HUES6 (cell line): ENCODE measurements around the gene GNB3.

Experiments used
- H3K27ac ChIP-seq: 2 replicates; pipeline ENCODE4 v1.7.0; 2013; ENCODE audit warnings: low read depth, mild to moderate bottlenecking, low read length, inconsistent platforms
- H3K27me3 ChIP-seq: 2 replicates; pipeline ENCODE4 v1.6.1; 2013; ENCODE audit warnings: low read length; ENCODE audit not compliant: control insufficient read depth, insufficient read depth
- H3K36me3 ChIP-seq: 2 replicates; pipeline ENCODE4 v1.6.1; 2013; ENCODE audit warnings: low read length; ENCODE audit not compliant: control insufficient read depth, insufficient read depth
- H3K4me1 ChIP-seq: 2 replicates; pipeline ENCODE4 v1.6.1; 2013; ENCODE audit warnings: low read length; ENCODE audit not compliant: control insufficient read depth, insufficient read depth
- H3K4me3 ChIP-seq: 2 replicates; pipeline ENCODE4 v1.5.1; 2013; ENCODE audit warnings: low read depth, low read length
- H3K9ac ChIP-seq: one replicate; pipeline ENCODE4 v1.6.1; 2013; ENCODE audit warnings: mild to moderate bottlenecking, low read length
- H3K9me3 ChIP-seq: 2 replicates; pipeline ENCODE4 v1.6.1; 2013; ENCODE audit warnings: low read depth, low read length; ENCODE audit not compliant: control insufficient read depth, insufficient read depth

GNB3 gene

GRCh38 chr12:6830286-6830890 lies 10.3 kb upstream of the GNB3 start:
- H3K27me3 ChIP-seq = peaks cover 11% of the 10 kb centered on the region
- peaks cover 44% of the 10 kb centered on the region for H3K36me3 ChIP-seq
- H3K4me3 ChIP-seq = peak overlapping the region; percentile 98

GRCh38 chr12:6830999-6831398 lies 9.7 kb upstream of the GNB3 start:
- H3K36me3 ChIP-seq = peaks cover 44% of the 10 kb centered on the region
- H3K4me3 ChIP-seq = no peak overlapping the region
- H3K9ac ChIP-seq = no peak overlapping the region
- H3K9me3 ChIP-seq = no peaks in the 10 kb centered on the region
- H3K27me3 ChIP-seq = peaks cover 7% of the 10 kb centered on the region; the same call in 1 of the 2 replicates
- peaks cover 20% of the 10 kb centered on the region for H3K4me1 ChIP-seq
- H3K27ac ChIP-seq = no peak overlapping the region

More at GRCh38 chr12:6830286-6830890, 10.3 kb upstream of the GNB3 start:
- no peak overlapping the region for H3K9ac ChIP-seq
- peaks cover 24% of the 10 kb centered on the region for H3K4me1 ChIP-seq
- no peaks in the 10 kb centered on the region for H3K9me3 ChIP-seq
- no peak overlapping the region for H3K27ac ChIP-seq

- Histone ChIP-seq H3K36me3 (peaks cover 49% of the 10 kb centered on the region), H3K27ac (no peak overlapping the region), H3K9ac (no peak overlapping the region), H3K27me3 (peaks cover 2% of the 10 kb centered on the region; the same call in 1 of the 2 replicates), H3K4me1 (peaks cover 15% of the 10 kb centered on the region), H3K4me3 (no peak overlapping the region), H3K9me3 (no peaks in the 10 kb centered on the region)
These were observed 9.2 kb upstream of the GNB3 start for GRCh38 chr12:6831450-6831995.

GRCh38 chr12:6832125-6832524 lies 8.6 kb upstream of the GNB3 start:
- H3K4me1 ChIP-seq = peaks cover 9% of the 10 kb centered on the region
- no peak overlapping the region for H3K9ac ChIP-seq
- H3K4me3 ChIP-seq = no peak overlapping the region
- no peaks in the 10 kb centered on the region for H3K9me3 ChIP-seq
- no peaks in the 10 kb centered on the region for H3K27me3 ChIP-seq
- no peak overlapping the region for H3K27ac ChIP-seq
- H3K36me3 ChIP-seq = peaks cover 55% of the 10 kb centered on the region

GRCh38 chr12:6833189-6833890 lies 7.4 kb upstream of the GNB3 start:
- H3K4me1 ChIP-seq = peaks cover 6% of the 10 kb centered on the region
- no peaks in the 10 kb centered on the region for H3K27me3 ChIP-seq
- no peak overlapping the region for H3K27ac ChIP-seq
- H3K9me3 ChIP-seq = no peaks in the 10 kb centered on the region
- H3K9ac ChIP-seq = no peak overlapping the region
- no peak overlapping the region for H3K4me3 ChIP-seq
- H3K36me3 ChIP-seq = peaks cover 67% of the 10 kb centered on the region

- Histone ChIP-seq H3K36me3 (peaks cover 76% of the 10 kb centered on the region), H3K4me1 (peaks cover 6% of the 10 kb centered on the region), H3K4me3 (no peak overlapping the region), H3K9ac (no peak overlapping the region), H3K27ac (no peak overlapping the region), H3K9me3 (no peaks in the 10 kb centered on the region), H3K27me3 (no peaks in the 10 kb centered on the region)
These were observed 6.5 kb upstream of the GNB3 start for GRCh38 chr12:6834254-6834653.

GRCh38 chr12:6834873-6835272 lies 5.9 kb upstream of the GNB3 start:
- H3K36me3 ChIP-seq = peaks cover 81% of the 10 kb centered on the region
- peaks cover 3% of the 10 kb centered on the region for H3K4me1 ChIP-seq
- no peak overlapping the region for H3K4me3 ChIP-seq
- H3K27me3 ChIP-seq = no peaks in the 10 kb centered on the region
- H3K27ac ChIP-seq = no peak overlapping the region
- H3K9ac ChIP-seq = no peak overlapping the region
- no peaks in the 10 kb centered on the region for H3K9me3 ChIP-seq

- peaks cover 64% of the 10 kb centered on the region for H3K36me3 ChIP-seq
- no peaks in the 10 kb centered on the region for H3K27me3 ChIP-seq
- H3K27ac ChIP-seq = no peak overlapping the region
- H3K9me3 ChIP-seq = no peaks in the 10 kb centered on the region
- H3K4me3 ChIP-seq = no peak overlapping the region
- no peak overlapping the region for H3K9ac ChIP-seq
- H3K4me1 ChIP-seq = no peaks in the 10 kb centered on the region
These were observed 3.9 kb upstream of the GNB3 start for GRCh38 chr12:6836851-6837250.

- Histone ChIP-seq H3K9ac (no peak overlapping the region), H3K36me3 (peaks cover 64% of the 10 kb centered on the region), H3K4me3 (no peak overlapping the region), H3K9me3 (no peaks in the 10 kb centered on the region), H3K27me3 (no peaks in the 10 kb centered on the region), H3K27ac (no peak overlapping the region), H3K4me1 (no peaks in the 10 kb centered on the region)
These were observed 3.2 kb upstream of the GNB3 start for GRCh38 chr12:6837370-6838060.

- no peaks in the 10 kb centered on the region for H3K9me3 ChIP-seq
- no peaks in the 10 kb centered on the region for H3K27me3 ChIP-seq
- H3K9ac ChIP-seq = peak overlapping the region; percentile 20
- peaks cover 68% of the 10 kb centered on the region for H3K36me3 ChIP-seq
- no peak overlapping the region for H3K27ac ChIP-seq
- no peak overlapping the region for H3K4me3 ChIP-seq
- 0 out of 2 replicates have a peak, but pooled peaks cover 2% of the 10 kb centered on the region for H3K4me1 ChIP-seq
These were observed 1.9 kb upstream of the GNB3 start for GRCh38 chr12:6838854-6839253.
